Measurements from ENCODE around the gene KLK6. TPM values are rescaled to one million over a fixed set of nuclear protein-coding genes. Genes with fewer than 3 reads are reported as not detected.

The KLK6 gene
- total and polyA plus RNA-seq, 2 of the 13 experiments (the other 11 are each of a cell fraction or from before 2014, with no cell fraction given) = 0.15 to 1.8 TPM

GRCh38 chr19:50979758-50980157 is 10.4 kb upstream of the KLK6 start:
- H3K4me3 ChIP-seq (replicated peaks in 1 of 3; ENCODE audit: insufficient read depth in 1 of 3, low read depth in 2 of 3, low read length in 3 of 3) = no peak overlapping the region
- H3K27me3 ChIP-seq (ENCODE audit: control insufficient read depth in 1 of 2, insufficient read depth in 2 of 2, low read length in 2 of 2) = no peaks in the 10 kb centered on the region; a peak in 1 of 5 replicates
- DNase-seq (ENCODE audit: low spot score) (no peak), FAIRE-seq (no peak), ATAC-seq (no peak)
- no peaks in the 10 kb centered on the region for H4K20me1 ChIP-seq (ENCODE audit: insufficient read depth, low read length)
- CTCF ChIA-PET (ENCODE audit: low intra/inter-chr PET ratio, low total read pairs) = no interaction called here
- POLR2A ChIA-PET = no interaction called here
- no peaks in the 10 kb centered on the region for H3K79me2 ChIP-seq (ENCODE audit: insufficient read depth, low read length)
- no peak overlapping the region for H3K27ac ChIP-seq (ENCODE audit: extremely low read length, insufficient read depth, low read length)
- no peaks in the 10 kb centered on the region for H3K36me3 ChIP-seq (replicated peaks in 1 of 2; ENCODE audit: control insufficient read depth in 1 of 2, insufficient read depth in 2 of 2, low read length in 2 of 2)
- TF ChIP-seq ZZZ3 (CRISPR knock-in tag; IDR thresholded peaks at IDR 0.05; ENCODE audit: borderline replicate concordance) = no peak
- no peak for TF ChIP-seq ZNF660 (CRISPR knock-in tag; IDR thresholded peaks at IDR 0.05; ENCODE audit: borderline replicate concordance, low read depth)
- TF ChIP-seq MLX (CRISPR knock-in tag; IDR thresholded peaks at IDR 0.05) = no peak
- no peak for TF ChIP-seq RFX3 (CRISPR knock-in tag; IDR thresholded peaks at IDR 0.05)
- TF ChIP-seq, protein P1, sequence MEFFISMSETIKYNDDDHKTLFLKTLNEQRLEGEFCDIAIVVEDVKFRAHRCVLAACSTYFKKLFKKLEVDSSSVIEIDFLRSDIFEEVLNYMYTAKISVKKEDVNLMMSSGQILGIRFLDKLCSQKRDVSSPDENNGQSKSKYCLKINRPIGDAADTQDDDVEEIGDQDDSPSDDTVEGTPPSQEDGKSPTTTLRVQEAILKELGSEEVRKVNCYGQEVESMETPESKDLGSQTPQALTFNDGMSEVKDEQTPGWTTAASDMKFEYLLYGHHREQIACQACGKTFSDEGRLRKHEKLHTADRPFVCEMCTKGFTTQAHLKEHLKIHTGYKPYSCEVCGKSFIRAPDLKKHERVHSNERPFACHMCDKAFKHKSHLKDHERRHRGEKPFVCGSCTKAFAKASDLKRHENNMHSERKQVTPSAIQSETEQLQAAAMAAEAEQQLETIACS (CRISPR knock-in tag; IDR thresholded peaks at IDR 0.05) = no peak
- WGBS (ENCODE audit: low lambda C conversion rate) = 15% methylated on average over 8 of the region's 8 CpGs
- no peak overlapping the region for H3K4me2 ChIP-seq (ENCODE audit: low read depth, low read length)
- in situ Hi-C loops (cut with HindIII; ENCODE audit: extremely low pct_ligation_motif_present, low pct_unique_long_range_greater_than_20kb) (no loop called here), intact Hi-C loops (cut with micrococcal nuclease; ENCODE audit: unreplicated experiment) (no loop called here)
- H2AFZ ChIP-seq (ENCODE audit: low read length) = no peak overlapping the region
- H3K9ac ChIP-seq (ENCODE audit: insufficient read depth, low read depth, low read length) = no peak overlapping the region
- H3K4me1 ChIP-seq (ENCODE audit: insufficient read depth, low read length) = no peaks in the 10 kb centered on the region
- no TSS peak for BruUV-seq (replicated peaks)
- H3K9me3 ChIP-seq (ENCODE audit: low read length) = no peaks in the 10 kb centered on the region

DNA sequence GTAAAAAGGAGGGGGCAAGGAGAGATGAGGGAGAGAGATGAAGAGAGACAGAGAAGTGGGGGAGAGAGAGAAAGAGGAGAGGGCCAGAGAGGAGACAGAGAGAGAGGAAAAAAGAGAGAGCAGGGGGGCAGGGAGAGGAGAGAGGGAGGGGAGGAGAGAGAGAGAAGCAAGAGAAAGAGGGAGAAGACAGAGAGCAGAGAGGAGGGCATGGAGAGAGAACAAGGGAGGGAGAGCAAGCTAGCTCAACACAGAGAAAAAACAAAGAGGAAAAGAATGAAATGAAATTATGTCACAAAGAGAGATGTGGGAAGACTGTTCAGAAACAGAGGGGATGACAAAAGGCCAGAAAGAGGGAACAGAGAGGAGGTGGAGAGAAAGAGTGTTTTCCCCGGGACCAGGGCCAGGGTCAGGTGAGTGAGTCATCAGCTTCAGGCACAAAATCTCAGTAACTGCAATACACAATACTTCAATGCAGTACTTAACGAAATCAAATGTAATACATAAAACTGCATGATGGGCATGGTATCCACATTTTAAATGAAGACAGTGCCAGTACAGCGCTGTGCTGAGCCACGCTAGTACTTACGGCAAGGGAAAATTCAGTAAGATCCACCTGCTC is 9.5 kb upstream of the KLK6 start:
- H4K20me1 ChIP-seq (ENCODE audit: insufficient read depth, low read length) = no peaks in the 10 kb centered on the region
- H3K79me2 ChIP-seq (ENCODE audit: insufficient read depth, low read length) = no peaks in the 10 kb centered on the region
- intact Hi-C loops (cut with micrococcal nuclease; ENCODE audit: unreplicated experiment) = no loop called here
- no peak for FAIRE-seq
- TF ChIP-seq ATAD3A (CRISPR knock-in tag; IDR thresholded peaks at IDR 0.05) (no peak), MIER3 (CRISPR knock-in tag; IDR thresholded peaks at IDR 0.05; ENCODE audit: borderline replicate concordance) (no peak), ZNF281 (CRISPR knock-in tag; IDR thresholded peaks at IDR 0.05; ENCODE audit: borderline replicate concordance) (no peak), MAFF (IDR thresholded peaks at IDR 0.05; ENCODE audit: low read depth, low read length) (no peak), ZFP41 (CRISPR knock-in tag; IDR thresholded peaks at IDR 0.05; ENCODE audit: borderline replicate concordance) (no peak), ZNF788 (CRISPR knock-in tag; IDR thresholded peaks at IDR 0.05; ENCODE audit: borderline replicate concordance) (no peak), SP140L (CRISPR knock-in tag; IDR thresholded peaks at IDR 0.05; ENCODE audit: borderline replicate concordance) (no peak), ZNF430 (CRISPR knock-in tag; IDR thresholded peaks at IDR 0.05) (no peak), ZNF232 (CRISPR knock-in tag; IDR thresholded peaks at IDR 0.05; ENCODE audit: borderline replicate concordance) (no peak)
- H3K4me2 ChIP-seq (ENCODE audit: low read depth, low read length) = no peak overlapping the region
- no peak overlapping the region for H3K9ac ChIP-seq (ENCODE audit: insufficient read depth, low read depth, low read length)
- no peaks in the 10 kb centered on the region for H3K4me1 ChIP-seq (ENCODE audit: insufficient read depth, low read length)
- H3K36me3 ChIP-seq (replicated peaks in 1 of 2; ENCODE audit: control insufficient read depth in 1 of 2, insufficient read depth in 2 of 2, low read length in 2 of 2) = no peaks in the 10 kb centered on the region
- H3K27ac ChIP-seq (ENCODE audit: extremely low read length, insufficient read depth, low read length) = no peak overlapping the region
- H3K9me3 ChIP-seq (ENCODE audit: low read length) = no peaks in the 10 kb centered on the region
- no peak for ATAC-seq
- no peaks in the 10 kb centered on the region; a peak in 1 of 5 replicates for H3K27me3 ChIP-seq (ENCODE audit: control insufficient read depth in 1 of 2, insufficient read depth in 2 of 2, low read length in 2 of 2)
- no peak for DNase-seq (ENCODE audit: low spot score)
- ChIA-PET POLR2A (no interaction called here), CTCF (ENCODE audit: low intra/inter-chr PET ratio, low total read pairs) (no interaction called here)
- H2AFZ ChIP-seq (ENCODE audit: low read length) = no peak overlapping the region
- H3K4me3 ChIP-seq (replicated peaks in 1 of 3; ENCODE audit: insufficient read depth in 1 of 3, low read depth in 2 of 3, low read length in 3 of 3) = no peak overlapping the region
- no TSS peak for BruUV-seq (replicated peaks)
- in situ Hi-C loops (cut with HindIII; ENCODE audit: extremely low pct_ligation_motif_present, low pct_unique_long_range_greater_than_20kb) = no loop called here
- WGBS (ENCODE audit: low lambda C conversion rate) = 23% methylated on average over 5 of the region's 5 CpGs

Measured in HepG2 (cell line).